Liver (tissue), 9 donors: ENCODE measurements around the gene S100A5. TPM values are rescaled to one million over a fixed set of nuclear protein-coding genes. Genes with fewer than 3 reads are reported as not detected.

ENCODE experiments used
- DNase-seq: peaks from one replicate; pipeline ENCODE4 v3.0.0-alpha.2; 2017; ENCODE audit warnings: low spot score
- H3K27ac ChIP-seq, 2 donors: one replicate each; pipeline ENCODE4 v1.7.0; 2013; ENCODE audit warnings: inconsistent platforms in 2 of 2, low read length in 2 of 2, control low read depth in 1 of 2, low read depth in 1 of 2, mild to moderate bottlenecking in 1 of 2
- H3K27me3 ChIP-seq, 4 donors: one replicate each; pipeline versions ENCODE4 v1.6.1 to v1.7.0; 2013; ENCODE audit warnings: low read length in 3 of 4, inconsistent platforms in 1 of 4, mild to moderate bottlenecking in 1 of 4, moderate library complexity in 1 of 4; ENCODE audit not compliant: control insufficient read depth in 4 of 4, insufficient read depth in 4 of 4
- H3K36me3 ChIP-seq, 4 donors: one replicate each; pipeline versions ENCODE4 v1.6.1 to v1.7.0; 2013; ENCODE audit warnings: low read length in 3 of 4, mild to moderate bottlenecking in 3 of 4, low read depth in 1 of 4, moderate library complexity in 1 of 4; ENCODE audit not compliant: control insufficient read depth in 4 of 4, insufficient read depth in 3 of 4
- H3K4me1 ChIP-seq, 4 donors: one replicate each; pipeline versions ENCODE4 v1.6.1 to v1.7.0; 2013; ENCODE audit warnings: low read length in 3 of 4, mild to moderate bottlenecking in 3 of 4, moderate library complexity in 1 of 4; ENCODE audit not compliant: control insufficient read depth in 4 of 4, insufficient read depth in 4 of 4
- H3K4me3 ChIP-seq, 3 donors: one replicate each; pipeline versions ENCODE4 v1.6.1 to v1.7.0; 2013; ENCODE audit warnings: low read length in 3 of 3, control low read depth in 1 of 3, low read depth in 1 of 3, mild to moderate bottlenecking in 1 of 3
- H3K9ac ChIP-seq, 2 donors: one replicate each; pipeline ENCODE4 v1.7.0; 2013; ENCODE audit warnings: low read length in 2 of 2, mild to moderate bottlenecking in 2 of 2, moderate library complexity in 2 of 2, control low read depth in 1 of 2, low read depth in 1 of 2
- H3K9me3 ChIP-seq, 4 donors: one replicate each; pipeline versions ENCODE4 v1.6.1 to v1.7.0; 2013; ENCODE audit warnings: low read length in 3 of 4; ENCODE audit not compliant: control insufficient read depth in 4 of 4
- ATF3 ChIP-seq: IDR thresholded peaks from 2 replicates; pipeline ENCODE4 v1.6.1; 2016; ENCODE audit warnings: antibody characterized with exemption
- CTCF ChIP-seq: fragments of 150-350 bp; IDR thresholded peaks from 2 replicates; pipeline ENCODE4 v1.5.1; 2017; ENCODE audit warnings: improper control_type of control experiment, low read depth, low read length; ENCODE audit not compliant: missing input control
- EGR1 ChIP-seq, 2 donors: IDR thresholded peaks; 2 replicates each; pipeline ENCODE4 v1.6.1; 2016 to 2018; ENCODE audit warnings: antibody characterized with exemption in 2 of 2, low read depth in 2 of 2
- FOXA1 ChIP-seq: IDR thresholded peaks from 2 replicates; pipeline ENCODE4 v1.6.1; 2016; ENCODE audit warnings: antibody characterized with exemption
- FOXA2 ChIP-seq: IDR thresholded peaks from 2 replicates; pipeline ENCODE4 v1.6.1; 2016; ENCODE audit warnings: antibody characterized with exemption
- GABPA ChIP-seq, 2 donors: IDR thresholded peaks in 1 of 2; conservative IDR thresholded peaks in 1 of 2; 2 replicates each; pipeline ENCODE4 v1.6.1; 2016; ENCODE audit warnings: antibody characterized with exemption in 2 of 2, mild to moderate bottlenecking in 1 of 2, moderate library complexity in 1 of 2
- HNF4A ChIP-seq, 2 donors: conservative IDR thresholded peaks; 2 replicates each; pipeline ENCODE4 v1.6.1; 2016; ENCODE audit warnings: antibody characterized with exemption in 2 of 2, mild to moderate bottlenecking in 2 of 2
- HNF4G ChIP-seq: IDR thresholded peaks from 2 replicates; pipeline ENCODE4 v1.6.1; 2016; ENCODE audit warnings: antibody characterized with exemption
- JUND ChIP-seq, 2 donors: IDR thresholded peaks; 2 replicates each; pipeline ENCODE4 v1.6.1; 2016; ENCODE audit warnings: antibody characterized with exemption in 2 of 2
- MAX ChIP-seq: IDR thresholded peaks from 2 replicates; pipeline ENCODE4 v1.6.1; 2016; ENCODE audit warnings: antibody characterized with exemption
- NR2F2 ChIP-seq: IDR thresholded peaks from 2 replicates; pipeline ENCODE4 v1.6.1; 2016; ENCODE audit warnings: antibody characterized with exemption
- RAD21 ChIP-seq, 2 donors: IDR thresholded peaks; 2 replicates each; pipeline ENCODE4 v1.6.1; 2016; ENCODE audit warnings: antibody characterized with exemption in 2 of 2, mild to moderate bottlenecking in 2 of 2
- RXRA ChIP-seq, 2 donors: IDR thresholded peaks; 2 replicates each; pipeline ENCODE4 v1.6.1; 2017 to 2018; ENCODE audit warnings: antibody characterized with exemption in 2 of 2, mild to moderate bottlenecking in 1 of 2
- SP1 ChIP-seq: IDR thresholded peaks from 2 replicates; pipeline ENCODE4 v1.6.1; 2018; ENCODE audit warnings: antibody characterized with exemption, mild to moderate bottlenecking
- TAF1 ChIP-seq: conservative IDR thresholded peaks from 2 replicates; pipeline ENCODE4 v1.6.1; 2016; ENCODE audit warnings: antibody characterized with exemption, mild to moderate bottlenecking
- YY1 ChIP-seq: IDR thresholded peaks from 2 replicates; pipeline ENCODE4 v1.6.1; 2016; ENCODE audit warnings: antibody characterized with exemption, mild to moderate bottlenecking
- ZBTB33 ChIP-seq: IDR thresholded peaks from 2 replicates; pipeline ENCODE4 v1.6.1; 2016; ENCODE audit warnings: antibody characterized with exemption
- WGBS: extraction: QIAGEN DNeasy Blood & Tissue Kit; methylation state at CpG from one replicate; pipeline ENCODE4 v1.1.7; 2013; 5-methylcytosine and 5-hydroxymethylcytosine counted together
- polyA plus RNA-seq, 2 donors: library from polyadenylated mRNA; stranded (reverse) in 1 of 2; unstranded in 1 of 2; fragments of 200-250 nt in 1 of 2; fragments of >200 nt in 1 of 2; fragmentation: Nextera tagmentation in 1 of 2; extraction: Ambion mirVana in 1 of 2; gene quantifications; one replicate each; pipeline versions ENCODE4 v1.2.1 to v1.2.3, GENCODE V29; 2013 to 2015
- total RNA-seq, 2 donors: library from RNA; depleted of rRNA; stranded (reverse); fragments of >200 nt; gene quantifications; one replicate each; pipeline ENCODE4 v1.2.3, GENCODE V29; 2014
- donor health status: healthy.
- donor health status: healthy.
- donor health status: healthy.
- donor health status: healthy.
- donor health status: healthy.

Gene S100A5
- total and polyA plus RNA-seq, 4 donors: not detected

GRCh38 chr1:153536671-153537375 is 3.9 kb downstream of the S100A5 start:
- Histone ChIP-seq H3K4me3 (no peak overlapping the region), H3K4me1 (peaks cover 0 to 4% (median 2%) of the 10 kb centered on the region in 4 donors), H3K36me3 (no peaks in the 10 kb centered on the region), H3K27ac (peak overlapping the region; percentile 13 to 70), H3K27me3 (peaks cover 0 to 2% (median under 1%) of the 10 kb centered on the region in 4 donors), H3K9me3 (no peaks in the 10 kb centered on the region), H3K9ac (no peak overlapping the region)
- TF ChIP-seq ATF3 (no peak), RAD21 (IDR thresholded peaks at IDR 0.05) (no peak), NR2F2 (no peak)
- 85% methylated on average over 9 of the region's 9 CpGs for WGBS
- no peak for DNase-seq

- H3K4me3 ChIP-seq: peak overlapping the region in 1 of 3 donors; percentile 32
- TF ChIP-seq GABPA (IDR thresholded peaks at IDR 0.05 in 1 of 2, conservative IDR thresholded peaks at IDR 0.05 in 1 of 2) (no peak), NR2F2 (peak; percentile 52)
- peaks cover 0 to 4% (median 2%) of the 10 kb centered on the region in 4 donors for H3K4me1 ChIP-seq
- peak overlapping the region in 1 of 2 donors; percentile 0 for H3K9ac ChIP-seq
- WGBS: 3% methylated on average over 38 of the region's 38 CpGs
- no peaks in the 10 kb centered on the region for H3K36me3 ChIP-seq
- peak overlapping the region; percentile 74 to 87 for H3K27ac ChIP-seq
- H3K9me3 ChIP-seq: no peaks in the 10 kb centered on the region
- peak; percentile 56 for DNase-seq
- peaks cover 0 to 6% (median 4%) of the 10 kb centered on the region in 4 donors for H3K27me3 ChIP-seq
Measured at GRCh38 chr1:153536012-153536670, 4.6 kb downstream of the S100A5 start.

GRCh38 chr1:153535242-153536011 is 5.3 kb downstream of the S100A5 start, which contains the start of gene S100A6:
S100A6 (minus strand) TSS chr1:153535991; CDS start chr1:153535339, 652 bp downstream.
- Histone ChIP-seq H3K9ac (peak within 1 kb of the TSS in 1 of 2 donors; percentile 25), H3K36me3 (no peaks in the 10 kb centered on the region), H3K27ac (peak within 1 kb of the TSS; percentile 74 to 87), H3K27me3 (peaks cover 0 to 6% (median 4%) of the 10 kb centered on the region in 4 donors), H3K4me3 (peak within 1 kb of the TSS; percentile 5 to 32 (median 13)), H3K4me1 (peaks cover 0 to 4% (median 2%) of the 10 kb centered on the region in 4 donors), H3K9me3 (no peaks in the 10 kb centered on the region)
- DNase-seq: peak; percentile 41
- 25% methylated on average over 18 of the region's 18 CpGs for WGBS
- no peak for TF ChIP-seq SP1
- TF ChIP-seq NR2F2: no peak
- no peak for TF ChIP-seq EGR1 (IDR thresholded peaks at IDR 0.05; ENCODE audit: low read depth in 2 of 2)
- TF ChIP-seq ZBTB33: no peak
- no peak for TF ChIP-seq CTCF
- no peak for TF ChIP-seq HNF4A (conservative IDR thresholded peaks at IDR 0.05)
- no peak for TF ChIP-seq RXRA (IDR thresholded peaks at IDR 0.05)
- TF ChIP-seq MAX: no peak
- no peak for TF ChIP-seq ATF3
- no peak for TF ChIP-seq GABPA (IDR thresholded peaks at IDR 0.05 in 1 of 2, conservative IDR thresholded peaks at IDR 0.05 in 1 of 2)
- TF ChIP-seq FOXA1: no peak
- no peak for TF ChIP-seq TAF1
- TF ChIP-seq RAD21 (IDR thresholded peaks at IDR 0.05): no peak
- no peak for TF ChIP-seq FOXA2
- TF ChIP-seq YY1: no peak
- no peak for TF ChIP-seq JUND (IDR thresholded peaks at IDR 0.05)
- TF ChIP-seq HNF4G: no peak
